ENCODE results near the gene TM4SF5. TPM values are rescaled to one million over a fixed set of nuclear protein-coding genes. Genes with fewer than 3 reads are reported as not detected.

TM4SF5 gene, protein sequence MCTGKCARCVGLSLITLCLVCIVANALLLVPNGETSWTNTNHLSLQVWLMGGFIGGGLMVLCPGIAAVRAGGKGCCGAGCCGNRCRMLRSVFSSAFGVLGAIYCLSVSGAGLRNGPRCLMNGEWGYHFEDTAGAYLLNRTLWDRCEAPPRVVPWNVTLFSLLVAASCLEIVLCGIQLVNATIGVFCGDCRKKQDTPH
- not detected for total RNA-seq

GRCh38 chr17:4771519-4772234, at the start of gene TM4SF5:
Gene TM4SF5 (plus strand): TSS chr17:4771886. CDS start chr17:4771923, 37 bp downstream.
- TF ChIP-seq CTCF (IDR thresholded peaks at IDR 0.05; ENCODE audit: low read depth): no peak

- TF ChIP-seq CTCF (IDR thresholded peaks at IDR 0.05; ENCODE audit: low read depth): no peak
Measured at GRCh38 chr17:4722678-4723240, 48.9 kb upstream of the TM4SF5 start.

DNA sequence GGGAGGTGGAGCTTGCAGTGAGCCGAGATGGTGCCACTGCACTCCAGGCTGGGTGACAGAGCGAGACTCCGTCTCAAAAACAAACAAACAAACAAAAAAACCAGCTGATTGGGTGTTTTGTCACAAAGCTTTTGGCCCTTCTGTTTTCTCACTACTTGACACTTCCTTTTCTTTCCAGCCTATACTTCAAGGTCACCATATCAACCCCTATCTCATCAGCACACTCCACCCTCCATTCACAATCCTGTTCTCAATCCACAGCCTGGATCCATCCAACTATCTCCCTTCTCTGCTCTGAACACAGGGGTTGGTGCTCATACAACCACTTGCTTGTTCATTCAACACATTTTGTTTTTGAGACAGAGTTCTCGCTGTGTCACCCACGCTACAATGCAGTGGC, 47.0 kb upstream of the TM4SF5 start:
- TF ChIP-seq CTCF (IDR thresholded peaks at IDR 0.05; ENCODE audit: low read depth): no peak

DNA sequence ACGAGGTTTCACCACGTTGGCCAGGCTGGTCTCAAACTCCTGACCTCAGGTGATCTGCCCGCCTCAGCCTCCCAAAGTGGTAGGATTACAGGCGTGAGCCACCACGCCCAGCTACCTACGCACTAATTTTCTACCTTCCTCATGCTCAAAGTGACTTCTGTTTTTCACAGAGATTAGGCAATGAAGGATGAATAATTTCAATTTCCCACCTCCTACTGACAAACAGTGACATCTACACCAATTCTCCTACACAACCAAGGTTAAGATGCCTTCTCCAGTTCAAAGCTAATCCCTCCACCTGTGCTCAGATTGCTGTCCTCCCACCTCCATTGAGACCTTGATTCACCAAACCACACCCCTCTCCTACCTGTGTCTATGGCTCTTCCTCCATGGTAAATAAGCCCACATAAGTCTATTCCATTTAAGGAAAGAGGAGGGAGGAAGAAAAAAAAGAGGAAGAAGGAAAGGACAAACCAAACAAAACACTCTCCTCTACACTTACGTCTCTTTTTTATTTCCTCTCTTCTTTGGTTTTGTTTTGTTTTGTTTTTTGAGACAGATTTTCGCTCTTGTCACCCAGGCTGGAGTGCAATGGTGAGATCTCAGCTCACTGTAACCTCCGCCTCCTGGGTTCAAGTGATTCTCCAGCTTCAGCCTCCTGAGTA, 45.9 kb upstream of the TM4SF5 start:
- TF ChIP-seq CTCF (IDR thresholded peaks at IDR 0.05; ENCODE audit: low read depth): no peak

GRCh38 chr17:4728124-4728523, 43.6 kb upstream of the TM4SF5 start:
- TF ChIP-seq CTCF (IDR thresholded peaks at IDR 0.05; ENCODE audit: low read depth): no peak

DNA sequence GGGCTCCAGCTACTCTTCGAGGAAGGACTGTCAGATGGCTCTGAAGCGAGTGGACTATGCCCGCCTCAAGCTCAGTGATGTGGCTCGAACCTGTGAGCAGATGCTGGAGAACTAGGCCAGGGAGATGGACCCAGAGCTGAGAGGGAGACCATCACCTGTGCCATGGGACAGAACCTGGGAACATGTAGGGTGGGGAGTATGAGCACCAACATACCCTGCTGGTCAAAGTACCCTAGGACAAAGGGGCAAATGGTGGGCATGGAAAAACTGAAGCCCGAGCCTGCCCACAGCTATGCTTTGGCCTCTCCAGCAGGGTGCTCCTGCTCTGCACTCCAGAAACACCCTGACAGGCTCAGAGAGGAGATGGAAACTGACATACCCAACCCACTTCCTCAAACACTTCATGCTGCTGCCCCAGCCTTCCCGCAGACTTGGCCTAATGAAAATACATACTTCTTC, 38.6 kb upstream of the TM4SF5 start:
- no peak for TF ChIP-seq CTCF (IDR thresholded peaks at IDR 0.05; ENCODE audit: low read depth)

Data from subcutaneous adipose tissue (tissue), 4 donors.